ENCODE data around the gene HOXA2.
A peak's percentile ranks its signal among the peaks of the same experiment; 100 is the strongest.

Gene HOXA2

GRCh38 chr7:27111042-27111750, 8.7 kb upstream of the HOXA2 start:
- peak overlapping the region; percentile 31 for H3K4me3 ChIP-seq (ENCODE audit: control insufficient read depth, low read depth, low read length)
- peak; percentile 91 for DNase-seq (ENCODE audit: low read depth)
- TF ChIP-seq, protein P1, sequence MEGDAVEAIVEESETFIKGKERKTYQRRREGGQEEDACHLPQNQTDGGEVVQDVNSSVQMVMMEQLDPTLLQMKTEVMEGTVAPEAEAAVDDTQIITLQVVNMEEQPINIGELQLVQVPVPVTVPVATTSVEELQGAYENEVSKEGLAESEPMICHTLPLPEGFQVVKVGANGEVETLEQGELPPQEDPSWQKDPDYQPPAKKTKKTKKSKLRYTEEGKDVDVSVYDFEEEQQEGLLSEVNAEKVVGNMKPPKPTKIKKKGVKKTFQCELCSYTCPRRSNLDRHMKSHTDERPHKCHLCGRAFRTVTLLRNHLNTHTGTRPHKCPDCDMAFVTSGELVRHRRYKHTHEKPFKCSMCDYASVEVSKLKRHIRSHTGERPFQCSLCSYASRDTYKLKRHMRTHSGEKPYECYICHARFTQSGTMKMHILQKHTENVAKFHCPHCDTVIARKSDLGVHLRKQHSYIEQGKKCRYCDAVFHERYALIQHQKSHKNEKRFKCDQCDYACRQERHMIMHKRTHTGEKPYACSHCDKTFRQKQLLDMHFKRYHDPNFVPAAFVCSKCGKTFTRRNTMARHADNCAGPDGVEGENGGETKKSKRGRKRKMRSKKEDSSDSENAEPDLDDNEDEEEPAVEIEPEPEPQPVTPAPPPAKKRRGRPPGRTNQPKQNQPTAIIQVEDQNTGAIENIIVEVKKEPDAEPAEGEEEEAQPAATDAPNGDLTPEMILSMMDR (conservative IDR thresholded peaks at IDR 0.05; ENCODE audit: control insufficient read depth, insufficient read depth, low read depth, low read length): no peak

- TF ChIP-seq, protein P1 (conservative IDR thresholded peaks at IDR 0.05; ENCODE audit: control insufficient read depth, insufficient read depth, low read depth, low read length): no peak
- DNase-seq (ENCODE audit: low read depth): peak; percentile 69
- peak overlapping the region; percentile 31 for H3K4me3 ChIP-seq (ENCODE audit: control insufficient read depth, low read depth, low read length)
These were observed 7.9 kb upstream of the HOXA2 start for GRCh38 chr7:27110186-27111031.

- TF ChIP-seq, protein P1 (conservative IDR thresholded peaks at IDR 0.05; ENCODE audit: control insufficient read depth, insufficient read depth, low read depth, low read length): no peak
- H3K4me3 ChIP-seq (ENCODE audit: control insufficient read depth, low read depth, low read length): no peak overlapping the region
These were observed 7.1 kb upstream of the HOXA2 start for GRCh38 chr7:27109466-27110185.

GRCh38 chr7:27108390-27109127, 6.1 kb upstream of the HOXA2 start:
- peak; percentile 75 for DNase-seq (ENCODE audit: low read depth)
- TF ChIP-seq, protein P1 (conservative IDR thresholded peaks at IDR 0.05; ENCODE audit: control insufficient read depth, insufficient read depth, low read depth, low read length): no peak
- H3K4me3 ChIP-seq (ENCODE audit: control insufficient read depth, low read depth, low read length): peak overlapping the region; percentile 1

More at GRCh38 chr7:27109466-27110185, 7.1 kb upstream of the HOXA2 start:
- no peak for DNase-seq (ENCODE audit: low read depth)

- DNase-seq (ENCODE audit: low read depth): no peak
- TF ChIP-seq, protein P1 (conservative IDR thresholded peaks at IDR 0.05; ENCODE audit: control insufficient read depth, insufficient read depth, low read depth, low read length): no peak
- H3K4me3 ChIP-seq (ENCODE audit: control insufficient read depth, low read depth, low read length): peak overlapping the region; percentile 1
These were observed 5.2 kb upstream of the HOXA2 start for GRCh38 chr7:27107391-27108381.

All from fibroblast of mammary gland (primary cell).